ENCODE results near the gene MAPKAP1. TPM values are rescaled to one million over a fixed set of nuclear protein-coding genes. Genes with fewer than 3 reads are reported as not detected.
"Not testable (repeated sequence)": the region's sequence is repeated elsewhere in the genome, so short reads cannot be mapped to it uniquely, and the experiment has no call there.

The MAPKAP1 gene
- total RNA-seq, 1 donor from 2014 or later: 81.3 TPM

GRCh38 chr9:125732562-125732961 lies 25.6 kb upstream of the MAPKAP1 start:
- no peak for DNase-seq (ENCODE audit: low read depth, low spot score)

GRCh38 chr9:125730168-125730567 lies 23.2 kb upstream of the MAPKAP1 start:
- DNase-seq (ENCODE audit: low read depth, low spot score): no peak

- no peak for DNase-seq (ENCODE audit: low read depth, low spot score)
Measured at GRCh38 chr9:125726456-125727132, 19.6 kb upstream of the MAPKAP1 start.

GRCh38 chr9:125707472-125707804 lies 430 bp upstream of the MAPKAP1 start:
- no peak for DNase-seq (ENCODE audit: low read depth, low spot score)

GRCh38 chr9:125705893-125706292 lies 1.1 kb downstream of the MAPKAP1 start:
- no peak for DNase-seq (ENCODE audit: low read depth, low spot score)

GRCh38 chr9:125703662-125704061 lies 3.3 kb downstream of the MAPKAP1 start:
- no peak for DNase-seq (ENCODE audit: low read depth, low spot score)

GRCh38 chr9:125701351-125701750 lies 5.7 kb downstream of the MAPKAP1 start:
- no peak for DNase-seq (ENCODE audit: low read depth, low spot score)

- no peak for DNase-seq (ENCODE audit: low read depth, low spot score)
Measured at GRCh38 chr9:125700791-125701190, 6.2 kb downstream of the MAPKAP1 start.

- no peak for DNase-seq (ENCODE audit: low read depth, low spot score)
Measured at GRCh38 chr9:125699870-125700269, 7.1 kb downstream of the MAPKAP1 start.

GRCh38 chr9:125696106-125696647 lies 10.8 kb downstream of the MAPKAP1 start:
- DNase-seq (ENCODE audit: low read depth, low spot score): no peak

- not testable (repeated sequence) for DNase-seq (ENCODE audit: low read depth, low spot score)
Measured at GRCh38 chr9:125695548-125695947, 11.5 kb downstream of the MAPKAP1 start.

- no peak for DNase-seq (ENCODE audit: low read depth, low spot score)
Measured at GRCh38 chr9:125694478-125694877, 12.5 kb downstream of the MAPKAP1 start.

GRCh38 chr9:125693492-125693891 lies 13.5 kb downstream of the MAPKAP1 start:
- DNase-seq (ENCODE audit: low read depth, low spot score): not testable (repeated sequence)

GRCh38 chr9:125691869-125692268 lies 15.1 kb downstream of the MAPKAP1 start:
- no peak for DNase-seq (ENCODE audit: low read depth, low spot score)

GRCh38 chr9:125690679-125691078 lies 16.3 kb downstream of the MAPKAP1 start:
- DNase-seq (ENCODE audit: low read depth, low spot score): no peak

- no peak for DNase-seq (ENCODE audit: low read depth, low spot score)
Measured at GRCh38 chr9:125687163-125687863, 19.7 kb downstream of the MAPKAP1 start.

GRCh38 chr9:125685167-125685566 lies 21.8 kb downstream of the MAPKAP1 start:
- DNase-seq (ENCODE audit: low read depth, low spot score): no peak

- DNase-seq (ENCODE audit: low read depth, low spot score): no peak
Measured at GRCh38 chr9:125683486-125683885, 23.5 kb downstream of the MAPKAP1 start.

- DNase-seq (ENCODE audit: low read depth, low spot score): no peak
Measured at GRCh38 chr9:125682340-125682739, 24.7 kb downstream of the MAPKAP1 start.

- no peak for DNase-seq (ENCODE audit: low read depth, low spot score)
Measured at GRCh38 chr9:125681657-125682056, 25.4 kb downstream of the MAPKAP1 start.

- no peak for DNase-seq (ENCODE audit: low read depth, low spot score)
Measured at GRCh38 chr9:125681086-125681622, 25.9 kb downstream of the MAPKAP1 start.

GRCh38 chr9:125680445-125680844 lies 26.6 kb downstream of the MAPKAP1 start:
- no peak for DNase-seq (ENCODE audit: low read depth, low spot score)
